ENCODE data around the gene GDAP1L1. TPM values are rescaled to one million over a fixed set of nuclear protein-coding genes. Genes with fewer than 3 reads are reported as not detected.

GDAP1L1 gene
- total and polyA plus RNA-seq, 2 experiments from 2014 or later: 0.77 to 2.2 TPM

GRCh38 chr20:44211177-44212039 is 35.7 kb upstream of the GDAP1L1 start:
- 13% methylated on average over 24 of the region's 24 CpGs for WGBS (ENCODE audit: low lambda C conversion rate, missing lambda C conversion rate)
- Histone ChIP-seq H3K9me3 (ENCODE audit: low read depth) (no peaks in the 10 kb centered on the region), H3K4me1 (ENCODE audit: insufficient read depth) (peaks cover 26% of the 10 kb centered on the region), H3K4me3 (peak overlapping the region; percentile 36), H3K9me2 (replicated peaks; ENCODE audit: insufficient read depth) (no peaks in the 10 kb centered on the region), H3K27me3 (no peaks in the 10 kb centered on the region), H4K20me1 (ENCODE audit: insufficient read depth, poor library complexity, severe bottlenecking) (peaks cover 37% of the 10 kb centered on the region), H3K27ac (peak overlapping the region; percentile 91), H2AFZ (peak overlapping the region; percentile 22), H3K36me3 (replicated peaks; ENCODE audit: insufficient read depth, low read depth) (no peaks in the 10 kb centered on the region), H3K79me2 (peaks cover 57% of the 10 kb centered on the region), H3K4me2 (peak overlapping the region; percentile 85)
- peak; percentile 51 for DNase-seq (ENCODE audit: low spot score)
- TF ChIP-seq EZH2phosphoT487 (IDR thresholded peaks at IDR 0.05; ENCODE audit: low read depth, severe bottlenecking, unreplicated experiment) (no peak), CTCF (IDR thresholded peaks at IDR 0.05; ENCODE audit: poor library complexity) (no peak), EZH2 (IDR thresholded peaks at IDR 0.05; ENCODE audit: borderline replicate concordance) (no peak)

GRCh38 chr20:44212792-44213191 is 34.3 kb upstream of the GDAP1L1 start:
- no peak for DNase-seq (ENCODE audit: low spot score)
- WGBS (ENCODE audit: low lambda C conversion rate, missing lambda C conversion rate): 86% methylated on average over 4 of the region's 4 CpGs
- H3K27ac ChIP-seq: no peak overlapping the region

GRCh38 chr20:44215125-44215524 is 32.0 kb upstream of the GDAP1L1 start:
- WGBS (ENCODE audit: low lambda C conversion rate, missing lambda C conversion rate): 50% methylated on average over 7 of the region's 7 CpGs
- H4K20me1 ChIP-seq (ENCODE audit: insufficient read depth, poor library complexity, severe bottlenecking): no peaks in the 10 kb centered on the region
- H2AFZ ChIP-seq: no peak overlapping the region
- H3K9me2 ChIP-seq (replicated peaks; ENCODE audit: insufficient read depth): no peaks in the 10 kb centered on the region
- no peak overlapping the region for H3K4me2 ChIP-seq
- DNase-seq (ENCODE audit: low spot score): peak; percentile 85
- no peak overlapping the region for H3K4me3 ChIP-seq
- TF ChIP-seq CTCF (IDR thresholded peaks at IDR 0.05; ENCODE audit: poor library complexity) (peak; percentile 89), EZH2phosphoT487 (IDR thresholded peaks at IDR 0.05; ENCODE audit: low read depth, severe bottlenecking, unreplicated experiment) (no peak)
- no peaks in the 10 kb centered on the region for H3K27me3 ChIP-seq
- H3K36me3 ChIP-seq (replicated peaks; ENCODE audit: insufficient read depth, low read depth): no peaks in the 10 kb centered on the region
- no peaks in the 10 kb centered on the region for H3K4me1 ChIP-seq (ENCODE audit: insufficient read depth)
- H3K27ac ChIP-seq: no peak overlapping the region
- peaks cover 20% of the 10 kb centered on the region for H3K79me2 ChIP-seq
- H3K9me3 ChIP-seq (ENCODE audit: low read depth): no peaks in the 10 kb centered on the region

More at GRCh38 chr20:44212792-44213191, 34.3 kb upstream of the GDAP1L1 start:
- Histone ChIP-seq H3K4me3 (no peak overlapping the region), H3K4me2 (no peak overlapping the region), H3K4me1 (ENCODE audit: insufficient read depth) (peaks cover 16% of the 10 kb centered on the region), H4K20me1 (ENCODE audit: insufficient read depth, poor library complexity, severe bottlenecking) (peaks cover 23% of the 10 kb centered on the region), H3K27me3 (no peaks in the 10 kb centered on the region), H3K9me2 (replicated peaks; ENCODE audit: insufficient read depth) (no peaks in the 10 kb centered on the region), H2AFZ (no peak overlapping the region), H3K9me3 (ENCODE audit: low read depth) (no peaks in the 10 kb centered on the region), H3K79me2 (peaks cover 43% of the 10 kb centered on the region), H3K36me3 (replicated peaks; ENCODE audit: insufficient read depth, low read depth) (no peaks in the 10 kb centered on the region)
- TF ChIP-seq EZH2 (IDR thresholded peaks at IDR 0.05; ENCODE audit: borderline replicate concordance) (no peak), EZH2phosphoT487 (IDR thresholded peaks at IDR 0.05; ENCODE audit: low read depth, severe bottlenecking, unreplicated experiment) (no peak), CTCF (IDR thresholded peaks at IDR 0.05; ENCODE audit: poor library complexity) (no peak)

Data from hepatocyte (in vitro differentiated cells).